Jurkat, Clone E6-1 (cell line): ENCODE results near the gene TXNDC16. TPM values are rescaled to one million over a fixed set of nuclear protein-coding genes. Genes with fewer than 3 reads are reported as not detected.
"Not testable (repeated sequence)": the region's sequence is repeated elsewhere in the genome, so short reads cannot be mapped to it uniquely, and the experiment has no call there.

Experiments
- DNase-seq: peaks from one replicate; pipeline ENCODE4 v3.0.0-alpha.2; 2011; ENCODE audit warnings: low read depth, low spot score
- H3K4me3 ChIP-seq: 2 replicates; pipeline ENCODE4 v1.5.1; 2011; ENCODE audit warnings: mild to moderate bottlenecking, low read length, control low read depth, moderate library complexity
- polyA plus RNA-seq: library from polyadenylated mRNA; unstranded; fragments of >200 nt; gene quantifications from one replicate; pipeline ENCODE4 v1.2.1, GENCODE V29; 2012; ENCODE audit warnings: missing spikeins; ENCODE audit not compliant: insufficient read length, insufficient read depth

Gene TXNDC16
- 3.6 TPM for polyA plus RNA-seq

DNA sequence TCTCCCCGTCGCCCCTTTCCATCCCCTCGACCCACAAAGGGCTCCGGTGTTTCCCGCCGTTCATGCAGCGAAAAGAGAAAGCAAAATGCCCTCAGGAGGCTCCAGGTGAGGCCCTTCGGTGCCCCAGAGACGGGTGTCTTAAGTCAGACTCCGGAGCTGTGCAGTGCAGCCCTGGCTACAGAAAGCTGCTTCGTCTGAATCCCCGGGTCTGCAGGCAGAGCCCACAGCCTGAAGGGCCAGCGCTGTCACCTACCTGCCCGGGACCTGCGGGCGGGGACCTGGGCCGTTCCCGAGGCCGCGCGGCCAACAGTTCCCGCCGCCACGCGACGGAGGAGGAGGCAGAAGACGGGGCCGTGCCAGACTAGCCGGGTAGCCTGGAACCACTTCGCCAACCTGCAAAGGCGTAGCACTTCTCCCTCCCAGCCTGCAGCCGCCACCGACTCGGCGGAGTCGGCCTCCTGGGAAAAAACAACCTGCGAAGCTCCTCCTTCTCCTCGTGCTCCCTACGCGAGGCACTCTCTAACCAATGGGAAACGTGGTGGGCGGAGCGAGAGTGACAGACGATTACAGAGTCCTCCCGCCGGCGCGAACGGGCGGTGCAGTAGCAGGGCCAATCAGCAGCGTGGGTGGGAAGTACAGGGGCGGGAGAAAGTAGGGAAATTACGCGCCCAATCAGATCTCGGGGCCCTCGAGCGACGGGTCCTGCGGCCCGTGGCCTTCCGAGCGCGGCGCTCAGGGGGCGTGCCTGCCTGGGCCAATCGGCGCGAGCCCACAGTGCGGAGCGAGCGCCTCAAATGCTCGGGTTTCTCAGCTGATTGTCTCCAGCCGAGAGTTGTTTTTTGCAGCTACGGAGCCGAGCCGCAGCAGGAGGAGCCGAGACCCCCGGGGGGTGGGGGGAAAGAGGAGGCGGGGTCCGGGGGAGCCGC is at the start of gene TXNDC16, which contains the start of gene GPR137C:
TXNDC16 (minus strand) TSS at position 443 of the 926 bp plus-strand sequence. CDS start 8,948 bp downstream, outside the sequence.
GPR137C (plus strand) TSS at position 774 of the 926 bp plus-strand sequence. CDS start 312 bp downstream, outside the sequence.
- peak; percentile 99 for DNase-seq
- H3K4me3 ChIP-seq: peak within 1 kb of the TSS; percentile 82

GRCh38 chr14:52599974-52600373 is 47.7 kb upstream of the TXNDC16 start:
- H3K4me3 ChIP-seq: no peak overlapping the region

DNA sequence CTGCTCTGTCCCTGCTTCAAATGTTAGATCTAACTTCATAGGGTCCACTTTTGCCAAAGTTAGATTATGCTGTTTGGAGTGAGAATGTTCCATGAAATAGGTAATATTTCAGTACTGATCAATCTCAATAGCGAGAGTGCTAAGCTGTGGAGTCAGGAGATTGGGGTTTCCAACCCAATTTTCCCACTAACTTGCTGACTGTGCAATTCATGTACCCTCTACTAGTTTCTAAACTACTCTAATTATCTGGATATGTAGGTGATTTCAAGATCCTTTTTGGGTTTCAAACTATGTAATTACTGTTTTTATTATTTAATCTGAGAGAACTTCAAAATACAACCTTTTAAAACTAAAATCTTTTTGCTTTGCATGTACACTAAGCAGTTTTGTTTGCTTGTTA is 46.3 kb upstream of the TXNDC16 start:
- no peak overlapping the region for H3K4me3 ChIP-seq
- DNase-seq: no peak

More at GRCh38 chr14:52599974-52600373, 47.7 kb upstream of the TXNDC16 start:
- DNase-seq: no peak

DNA sequence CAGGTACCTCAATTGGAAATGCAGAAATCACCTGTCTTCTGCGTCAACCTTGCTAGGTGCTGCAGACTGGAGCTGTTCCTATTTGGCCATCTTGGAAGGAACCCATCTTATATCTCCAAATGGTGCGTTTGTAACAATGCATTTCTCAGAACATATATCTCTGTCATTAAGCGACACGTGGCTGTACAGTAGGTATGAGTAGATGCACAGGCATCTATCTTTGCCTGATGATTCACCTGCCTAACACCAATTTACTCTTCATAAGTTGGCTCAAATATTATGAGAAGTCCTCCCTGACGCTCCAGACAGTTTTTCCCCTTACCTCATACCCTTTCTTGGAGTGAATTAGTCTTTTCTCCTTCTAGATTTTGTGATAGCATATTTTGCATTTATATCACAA is 44.6 kb upstream of the TXNDC16 start:
- no peak for DNase-seq
- H3K4me3 ChIP-seq: no peak overlapping the region

GRCh38 chr14:52596320-52596719 is 44.0 kb upstream of the TXNDC16 start:
- H3K4me3 ChIP-seq: no peak overlapping the region
- no peak for DNase-seq

- H3K4me3 ChIP-seq: no peak overlapping the region
- no peak for DNase-seq
These were observed 38.0 kb upstream of the TXNDC16 start for GRCh38 chr14:52590318-52590717.

- DNase-seq: no peak
- H3K4me3 ChIP-seq: no peak overlapping the region
These were observed 37.3 kb upstream of the TXNDC16 start for GRCh38 chr14:52589646-52590045.

DNA sequence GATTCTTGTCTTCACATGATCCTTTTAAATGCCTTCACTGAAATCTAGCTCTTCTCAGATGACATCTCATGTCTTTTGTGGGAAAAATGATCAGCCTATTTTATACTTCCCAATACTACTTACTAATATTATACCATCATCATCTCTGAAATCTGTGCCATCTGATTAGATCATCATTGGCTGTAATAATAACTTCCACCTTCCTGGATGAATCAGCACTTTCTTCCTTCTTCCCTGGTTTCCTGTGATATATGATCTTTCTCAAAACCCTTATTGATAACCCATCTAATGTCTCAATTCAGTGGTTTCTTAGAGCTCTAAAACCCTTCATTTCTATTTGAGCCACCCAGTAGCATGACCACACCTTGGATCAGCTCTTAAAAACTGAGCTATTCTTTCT is 31.2 kb upstream of the TXNDC16 start:
- no peak for DNase-seq

DNA sequence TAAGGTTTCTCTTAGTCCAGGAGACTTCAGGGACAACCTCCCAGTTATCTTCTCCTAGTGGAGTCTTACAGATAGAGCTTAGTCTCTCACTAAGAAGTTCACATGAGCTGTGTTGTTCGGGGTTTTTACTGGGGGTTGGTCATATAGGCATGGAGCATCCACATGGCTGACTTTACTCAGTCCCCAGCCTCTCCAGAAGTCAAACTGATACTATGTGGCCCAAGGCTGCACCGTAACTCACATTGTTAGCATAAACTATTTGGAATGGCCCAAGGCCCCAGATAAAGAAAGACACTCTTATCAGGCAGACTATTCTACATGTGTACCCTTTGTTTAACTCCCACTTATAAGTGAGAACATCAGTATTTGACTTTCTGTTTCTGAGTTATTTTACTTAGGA is 23.6 kb upstream of the TXNDC16 start:
- no peak overlapping the region for H3K4me3 ChIP-seq
- DNase-seq: no peak

More for the DNA sequence above, 31.2 kb upstream of the TXNDC16 start:
- no peak overlapping the region for H3K4me3 ChIP-seq

GRCh38 chr14:52568454-52568853 is 16.1 kb upstream of the TXNDC16 start:
- DNase-seq, H3K4me3 ChIP-seq: not testable (repeated sequence)

DNA sequence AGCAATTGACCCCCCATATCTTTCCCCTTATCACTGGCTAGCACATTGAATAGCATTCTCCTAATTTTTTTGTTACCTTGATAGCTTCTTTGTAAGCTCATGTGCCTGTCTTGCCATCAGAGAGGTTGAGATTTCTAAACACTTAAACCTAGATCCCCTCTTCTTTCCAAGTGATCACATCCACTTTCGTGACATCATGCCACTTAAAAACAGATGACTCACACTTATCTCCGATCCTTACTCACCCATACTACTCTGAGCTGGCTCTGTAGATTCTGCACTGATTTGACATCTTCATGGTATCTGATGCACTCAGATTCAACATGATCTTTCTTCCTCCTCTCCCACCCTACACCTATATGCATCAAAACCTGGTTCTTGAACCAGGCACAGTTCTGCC is 10.8 kb upstream of the TXNDC16 start:
- no peak overlapping the region for H3K4me3 ChIP-seq
- DNase-seq: no peak

DNA sequence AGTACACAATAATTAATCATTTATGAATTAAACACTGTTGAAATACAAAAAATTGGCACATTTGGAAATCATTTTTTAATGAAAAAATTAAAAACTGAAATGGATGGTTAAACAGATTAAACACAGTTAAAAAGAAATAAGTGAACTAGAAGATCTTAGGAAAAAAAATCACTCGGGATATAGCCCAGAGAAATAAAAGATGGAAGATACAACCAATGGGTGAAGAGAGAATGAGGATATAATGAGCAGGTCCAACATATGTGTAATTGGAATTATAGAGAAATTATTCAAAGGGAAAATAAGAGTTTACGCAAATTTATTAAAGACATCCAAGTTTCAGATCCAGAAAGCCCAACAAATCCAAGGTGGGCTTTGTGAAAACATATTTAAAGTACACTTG is 6.4 kb upstream of the TXNDC16 start:
- H3K4me3 ChIP-seq: no peak overlapping the region
- DNase-seq: no peak

DNA sequence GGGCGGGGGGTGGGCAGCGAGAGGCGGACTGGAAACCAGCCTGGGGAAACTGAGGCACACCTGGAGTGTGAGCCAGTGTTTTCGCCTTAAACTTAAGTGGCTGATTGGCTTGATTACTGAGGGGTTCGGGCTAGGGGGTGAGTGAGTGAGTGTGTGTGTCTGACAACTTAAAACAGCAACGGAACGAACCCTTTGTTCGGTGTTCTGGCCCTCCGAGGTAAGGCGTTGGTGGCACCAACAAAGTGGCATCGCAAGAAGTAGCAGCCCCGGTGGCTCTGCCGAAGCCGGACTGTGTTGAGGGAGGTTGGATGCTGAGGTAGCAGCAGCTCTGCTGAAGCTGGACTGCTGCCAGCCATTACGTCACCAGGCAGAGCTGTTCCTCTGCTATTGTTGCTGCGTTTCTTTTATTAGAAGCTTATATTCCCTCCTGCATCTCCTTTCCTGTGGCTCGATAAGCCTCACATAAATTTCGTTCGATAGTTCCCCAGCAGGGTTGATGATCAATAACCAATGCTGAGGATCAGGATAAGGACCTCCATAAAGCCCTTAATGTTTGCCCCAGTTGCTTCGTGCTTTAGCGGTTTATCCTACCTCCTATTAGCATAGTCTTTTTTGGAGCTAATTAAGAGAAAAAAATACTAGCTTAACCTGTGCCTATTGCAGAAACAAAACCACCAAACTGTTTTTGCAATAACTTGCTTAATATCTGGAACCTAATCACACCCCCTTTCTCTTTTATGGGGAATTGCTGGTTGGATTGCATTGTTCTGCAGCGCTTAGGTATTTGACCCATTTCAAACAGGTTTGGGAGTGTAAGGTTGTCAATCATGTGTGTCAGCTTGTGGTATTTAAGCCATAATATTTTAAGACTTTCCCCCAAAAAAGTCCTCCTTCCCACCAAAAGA is 1.6 kb upstream of the TXNDC16 start:
- DNase-seq: peak; percentile 75
- peak overlapping the region; percentile 72 for H3K4me3 ChIP-seq

- H3K4me3 ChIP-seq: peak overlapping the region; percentile 72
- no peak for DNase-seq
These were observed 831 bp upstream of the TXNDC16 start for GRCh38 chr14:52553002-52553670.

DNA sequence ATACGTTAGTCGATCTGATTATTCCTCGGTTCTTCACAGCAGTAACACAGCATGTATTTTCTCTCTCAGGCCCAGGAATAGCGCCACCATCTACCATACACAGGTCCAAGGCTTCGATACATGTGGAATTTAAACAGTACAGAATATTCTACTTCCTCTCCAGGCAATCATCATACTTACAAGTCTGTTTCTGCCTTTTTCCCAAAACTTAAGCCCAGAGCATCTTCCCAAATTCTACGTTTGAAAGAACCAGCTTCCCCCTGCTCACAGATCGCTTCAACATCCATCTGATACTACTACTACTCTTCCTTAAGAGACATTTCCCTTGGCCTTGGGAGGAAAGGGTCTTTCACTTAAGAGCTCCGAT is 626 bp downstream of the TXNDC16 start:
- DNase-seq: no peak
- peak overlapping the region; percentile 82 for H3K4me3 ChIP-seq

DNA sequence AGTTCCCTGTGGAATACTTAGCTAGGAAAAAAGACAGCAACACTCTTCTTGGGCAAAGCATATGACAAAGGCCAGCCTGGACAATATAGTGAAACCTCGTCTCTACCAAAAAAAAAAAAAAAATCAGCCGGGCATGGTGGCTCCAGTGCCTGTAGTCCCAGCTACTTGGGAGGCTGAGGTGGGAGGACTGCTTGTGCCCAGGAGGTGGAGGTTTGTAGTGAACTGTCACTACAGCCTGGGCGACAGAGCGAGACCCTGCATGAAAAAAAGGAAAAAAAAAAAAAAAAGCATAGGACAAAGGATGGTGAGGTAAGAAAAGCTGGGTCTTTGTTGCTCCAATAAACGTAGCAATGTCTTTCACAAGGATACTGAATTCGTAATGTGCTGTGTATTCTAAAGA is 1.1 kb downstream of the TXNDC16 start:
- peak overlapping the region; percentile 82 for H3K4me3 ChIP-seq
- no peak for DNase-seq

GRCh38 chr14:52550661-52551060 is 1.6 kb downstream of the TXNDC16 start:
- H3K4me3 ChIP-seq: no peak overlapping the region
- DNase-seq: no peak

- no peak overlapping the region for H3K4me3 ChIP-seq
- DNase-seq: no peak
These were observed 4.8 kb downstream of the TXNDC16 start for GRCh38 chr14:52547526-52547925.

GRCh38 chr14:52547027-52547426 is 5.3 kb downstream of the TXNDC16 start:
- H3K4me3 ChIP-seq: no peak overlapping the region
- DNase-seq: no peak
